Natural killer cell (primary cell): ENCODE results near the gene CA7. TPM values are rescaled to one million over a fixed set of nuclear protein-coding genes. Genes with fewer than 3 reads are reported as not detected.
A peak's percentile ranks its signal among the peaks of the same experiment; 100 is the strongest.

Source experiments
- ATAC-seq, 3 donors: fragments of 150-1000 bp in 2 of 3; fragments of 200-7000 bp in 1 of 3; cut with Tn5 transposase; 1 replicate in 1 of 3; 2 replicates in 2 of 3; pipeline ENCODE4 v1.10.0; 2021; ENCODE audit warnings: mild to moderate bottlenecking in 2 of 3, moderate library complexity in 2 of 3
- DNase-seq, 2 donors: peaks; one replicate each; pipeline versions ENCODE4 v3.0.0 to v3.0.0-alpha.2; 2013 to 2021; ENCODE audit warnings: mixed read lengths in 1 of 2
- H3K27ac ChIP-seq: one replicate; pipeline ENCODE4 v1.5.1; 2013; ENCODE audit warnings: mild to moderate bottlenecking, low read length
- H3K27me3 ChIP-seq: one replicate; pipeline ENCODE4 v1.6.1; 2013; ENCODE audit warnings: low read length; ENCODE audit not compliant: control insufficient read depth, insufficient read depth
- H3K36me3 ChIP-seq: one replicate; pipeline ENCODE4 v1.6.1; 2013; ENCODE audit warnings: low read length; ENCODE audit not compliant: control insufficient read depth, insufficient read depth
- H3K4me1 ChIP-seq: one replicate; pipeline ENCODE4 v1.6.1; 2013; ENCODE audit warnings: low read length; ENCODE audit not compliant: control insufficient read depth, insufficient read depth
- H3K4me3 ChIP-seq: one replicate; pipeline ENCODE4 v1.5.1; 2013; ENCODE audit warnings: low read length
- H3K9me3 ChIP-seq: one replicate; pipeline ENCODE4 v1.6.1; 2013; ENCODE audit warnings: low read length; ENCODE audit not compliant: control insufficient read depth, insufficient read depth
- H3K27ac Mint-ChIP-seq, 2 donors: one replicate each; pipeline ENCODE4 v1.8.0; 2022; ENCODE audit warnings: mild to moderate bottlenecking in 2 of 2, mixed read lengths in 2 of 2, moderate library complexity in 1 of 2
- H3K27me3 Mint-ChIP-seq, 2 donors: one replicate each; pipeline ENCODE4 v1.8.0; 2022; ENCODE audit warnings: low read depth in 2 of 2, mixed read lengths in 2 of 2
- H3K36me3 Mint-ChIP-seq: one replicate; pipeline ENCODE4 v1.8.0; 2022; ENCODE audit warnings: mixed read lengths
- H3K4me1 Mint-ChIP-seq, 2 donors: one replicate each; pipeline ENCODE4 v1.8.0; 2022; ENCODE audit warnings: mixed read lengths in 2 of 2
- H3K4me3 Mint-ChIP-seq: one replicate; pipeline ENCODE4 v1.8.0; 2022; ENCODE audit warnings: mild to moderate bottlenecking, moderate library complexity, mixed read lengths
- H3K9me3 Mint-ChIP-seq, 2 donors: one replicate each; pipeline ENCODE4 v1.8.0; 2022; ENCODE audit warnings: mixed read lengths in 2 of 2
- WGBS: methylation state at CpG from one replicate; pipeline ENCODE4 v1.1.7; 2013; ENCODE audit warnings: missing lambda C conversion rate; ENCODE audit not compliant: insufficient coverage; 5-methylcytosine and 5-hydroxymethylcytosine counted together
- intact Hi-C: fragments of 100-400 bp; cut with micrococcal nuclease; formaldehyde crosslinking; loops from one replicate; pipeline ENCODE4 v1.14.2; 2022
- total RNA-seq, 4 donors: library from RNA; stranded (reverse); fragments of 120-200 nt in 1 of 4; gene quantifications; one replicate each; pipeline versions ENCODE4 v1.2.3 to v1.2.4, GENCODE V29; 2013 to 2022
- TF ChIP-seq, protein P1 (sequence below): fragments of 200-600 bp; IDR thresholded peaks from one replicate; pipeline ENCODE4 v1.8.0; 2022; ENCODE audit warnings: antibody characterized with exemption

The CA7 gene
- total RNA-seq, 3 donors from 2014 or later (not counting 1 experiment from before 2014, with no cell fraction given), result not detected

DNA sequence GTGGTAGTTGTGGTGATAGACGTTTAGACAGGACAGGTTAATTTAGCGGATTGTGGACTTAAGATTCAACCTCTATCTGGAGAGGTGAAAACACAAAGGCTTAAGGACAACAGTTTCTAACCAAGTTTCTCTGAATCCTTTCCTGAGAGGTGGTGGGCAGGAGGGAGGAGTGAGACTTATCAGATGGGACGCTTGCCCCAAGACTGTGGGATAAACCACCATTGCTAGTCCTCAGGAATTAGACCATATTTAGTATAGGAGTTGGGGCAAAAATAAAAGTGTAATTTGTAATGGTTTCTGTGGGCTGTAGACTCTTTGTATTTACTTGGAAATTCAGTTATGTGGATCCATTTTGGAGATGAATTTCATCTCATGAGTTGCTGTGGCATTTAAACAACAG lies 42.7 kb downstream of the CA7 start:
- Histone ChIP-seq H3K27ac (no peak overlapping the region), H3K9me3 (no peaks in the 10 kb centered on the region), H3K27me3 (no peaks in the 10 kb centered on the region), H3K36me3 (peaks cover 31% of the 10 kb centered on the region), H3K4me3 (no peak overlapping the region), H3K4me1 (no peaks in the 10 kb centered on the region)
- DNase-seq (no peak), ATAC-seq (no peak)
- peaks cover 9 to 28% of the 10 kb centered on the region in 2 donors for H3K4me1 Mint-ChIP-seq
- H3K4me3 Mint-ChIP-seq, result no peak overlapping the region
- no peaks in the 10 kb centered on the region for H3K27me3 Mint-ChIP-seq
- no peak overlapping the region for H3K27ac Mint-ChIP-seq
- no peaks in the 10 kb centered on the region for H3K9me3 Mint-ChIP-seq
- intact Hi-C loops, result no loop called here
- 72% methylated on average over 3 of the region's 3 CpGs for WGBS
- no peaks in the 10 kb centered on the region for H3K36me3 Mint-ChIP-seq
- TF ChIP-seq, protein P1, sequence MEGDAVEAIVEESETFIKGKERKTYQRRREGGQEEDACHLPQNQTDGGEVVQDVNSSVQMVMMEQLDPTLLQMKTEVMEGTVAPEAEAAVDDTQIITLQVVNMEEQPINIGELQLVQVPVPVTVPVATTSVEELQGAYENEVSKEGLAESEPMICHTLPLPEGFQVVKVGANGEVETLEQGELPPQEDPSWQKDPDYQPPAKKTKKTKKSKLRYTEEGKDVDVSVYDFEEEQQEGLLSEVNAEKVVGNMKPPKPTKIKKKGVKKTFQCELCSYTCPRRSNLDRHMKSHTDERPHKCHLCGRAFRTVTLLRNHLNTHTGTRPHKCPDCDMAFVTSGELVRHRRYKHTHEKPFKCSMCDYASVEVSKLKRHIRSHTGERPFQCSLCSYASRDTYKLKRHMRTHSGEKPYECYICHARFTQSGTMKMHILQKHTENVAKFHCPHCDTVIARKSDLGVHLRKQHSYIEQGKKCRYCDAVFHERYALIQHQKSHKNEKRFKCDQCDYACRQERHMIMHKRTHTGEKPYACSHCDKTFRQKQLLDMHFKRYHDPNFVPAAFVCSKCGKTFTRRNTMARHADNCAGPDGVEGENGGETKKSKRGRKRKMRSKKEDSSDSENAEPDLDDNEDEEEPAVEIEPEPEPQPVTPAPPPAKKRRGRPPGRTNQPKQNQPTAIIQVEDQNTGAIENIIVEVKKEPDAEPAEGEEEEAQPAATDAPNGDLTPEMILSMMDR, result no peak

DNA sequence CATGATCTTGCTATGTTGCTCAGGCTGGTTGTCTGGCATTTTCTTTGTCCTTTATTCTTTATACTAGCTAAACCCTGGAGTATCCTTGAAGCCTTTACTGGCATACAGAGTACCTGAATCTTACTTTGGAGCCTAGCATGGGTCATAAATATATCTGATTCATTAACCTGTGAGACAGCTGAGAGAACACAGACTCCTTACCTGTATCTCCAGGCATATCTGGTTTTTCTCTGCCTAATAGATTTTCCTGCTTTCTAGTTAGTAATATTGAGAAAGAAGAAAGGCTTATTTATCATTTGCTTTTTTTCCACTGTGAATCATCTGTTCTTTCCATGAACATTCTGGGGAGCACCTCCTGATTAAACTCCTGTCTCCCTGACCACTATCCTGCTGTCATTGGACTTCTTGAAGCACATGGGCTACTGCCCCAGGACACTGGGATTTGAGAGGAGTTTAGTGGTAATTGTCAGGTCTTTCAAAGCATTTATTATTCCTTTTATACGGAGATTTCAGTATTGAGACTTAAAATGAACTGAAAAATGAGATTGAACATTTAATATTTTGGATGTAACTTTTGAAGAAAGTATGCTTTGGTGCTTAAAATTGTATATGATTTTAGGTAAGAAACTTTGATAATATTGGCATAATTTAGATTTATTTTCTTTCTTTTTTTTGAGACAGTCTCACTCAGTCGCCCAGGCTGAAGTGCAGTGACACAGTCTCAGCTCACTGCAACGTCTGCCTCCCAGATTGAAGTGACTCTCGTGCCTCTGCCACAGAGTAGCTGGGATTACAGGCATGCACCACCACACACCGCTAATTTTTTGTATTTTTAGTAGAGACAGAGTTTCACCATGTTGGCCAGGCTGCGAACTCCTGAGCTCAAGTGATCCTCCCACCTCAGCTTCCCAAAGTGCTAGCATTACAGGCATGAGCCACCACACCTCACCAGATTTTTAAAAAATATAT lies 44.7 kb downstream of the CA7 start:
- H3K36me3 ChIP-seq, result peaks cover 31% of the 10 kb centered on the region
- H3K9me3 ChIP-seq, result no peaks in the 10 kb centered on the region
- H3K27ac ChIP-seq, result no peak overlapping the region
- no peaks in the 10 kb centered on the region for H3K4me1 ChIP-seq
- H3K27me3 ChIP-seq, result no peaks in the 10 kb centered on the region
- H3K27ac Mint-ChIP-seq, result no peak overlapping the region
- WGBS, result 96% methylated on average over 6 of the region's 6 CpGs
- intact Hi-C loops, result no loop called here
- H3K9me3 Mint-ChIP-seq, result no peaks in the 10 kb centered on the region
- TF ChIP-seq, protein P1, result no peak
- no peaks in the 10 kb centered on the region for H3K36me3 Mint-ChIP-seq
- DNase-seq (no peak), ATAC-seq (no peak)
- H3K4me1 Mint-ChIP-seq, result peaks cover 10 to 30% of the 10 kb centered on the region in 2 donors
- no peaks in the 10 kb centered on the region for H3K27me3 Mint-ChIP-seq
- H3K4me3 Mint-ChIP-seq, result no peak overlapping the region
- H3K4me3 ChIP-seq, result no peak overlapping the region

DNA sequence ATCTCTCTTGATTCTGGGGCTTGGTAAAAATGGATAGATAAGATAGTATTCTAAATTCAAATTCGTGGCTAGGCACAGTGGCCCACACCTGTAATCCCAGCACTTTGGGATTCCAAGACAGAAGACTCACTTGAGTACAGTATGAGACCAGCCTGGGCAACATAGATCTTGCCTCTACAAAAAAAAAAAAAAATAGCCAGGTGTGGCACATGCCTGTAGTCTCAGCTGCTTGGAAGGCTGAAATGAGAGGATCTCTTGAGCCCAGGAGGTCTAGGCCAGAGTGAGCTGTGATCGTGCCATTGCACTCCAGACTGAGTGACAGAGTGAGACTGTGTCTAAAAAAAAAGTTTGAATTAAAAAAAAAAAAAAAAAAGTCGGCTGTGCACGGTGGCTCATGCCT lies 45.4 kb downstream of the CA7 start:
- Histone ChIP-seq H3K4me1 (no peaks in the 10 kb centered on the region), H3K4me3 (no peak overlapping the region), H3K36me3 (peaks cover 29% of the 10 kb centered on the region), H3K9me3 (no peaks in the 10 kb centered on the region), H3K27ac (no peak overlapping the region), H3K27me3 (no peaks in the 10 kb centered on the region)
- 72% methylated on average over 2 of the region's 4 CpGs for WGBS
- Mint-ChIP-seq H3K4me1 (peaks cover 10 to 36% of the 10 kb centered on the region in 2 donors), H3K4me3 (no peak overlapping the region), H3K27me3 (no peaks in the 10 kb centered on the region), H3K36me3 (no peaks in the 10 kb centered on the region), H3K9me3 (no peaks in the 10 kb centered on the region), H3K27ac (peak overlapping the region in 1 of 2 donors; percentile 18)
- ATAC-seq (no peak), DNase-seq (no peak)
- intact Hi-C loops, result no loop called here
- TF ChIP-seq, protein P1, result no peak
